Measurements from ENCODE around the gene ZNF662. TPM values are rescaled to one million over a fixed set of nuclear protein-coding genes. Genes with fewer than 3 reads are reported as not detected.

ZNF662 gene
- total RNA-seq, 2 experiments from 2014 or later = 0.39 to 0.64 TPM

GRCh38 chr3:42892807-42893206 lies 13.1 kb upstream of the ZNF662 start:
- intact Hi-C loops (cut with micrococcal nuclease) = no loop called here
- ChIA-PET CTCF (no interaction called here), POLR2A (no interaction called here)
- no peaks in the 10 kb centered on the region for H3K36me3 Mint-ChIP-seq
- no peak overlapping the region for H3K4me3 Mint-ChIP-seq
- no peaks in the 10 kb centered on the region for H3K4me1 Mint-ChIP-seq (ENCODE audit: low read depth)
- no peak for DNase-seq
- H3K27ac Mint-ChIP-seq = no peak overlapping the region
- no peaks in the 10 kb centered on the region for H3K9me3 Mint-ChIP-seq
- peaks cover 5% of the 10 kb centered on the region for H3K27me3 Mint-ChIP-seq

GRCh38 chr3:42894698-42895579 lies 11.0 kb upstream of the ZNF662 start:
- intact Hi-C loops (cut with micrococcal nuclease) = no loop called here
- peaks cover 1% of the 10 kb centered on the region for H3K27me3 Mint-ChIP-seq
- no peak overlapping the region for H3K4me3 Mint-ChIP-seq
- CTCF ChIA-PET = no interaction called here
- POLR2A ChIA-PET = no interaction called here
- H3K9me3 Mint-ChIP-seq = no peaks in the 10 kb centered on the region
- no peaks in the 10 kb centered on the region for H3K36me3 Mint-ChIP-seq
- no peak for DNase-seq
- no peak overlapping the region for H3K27ac Mint-ChIP-seq
- H3K4me1 Mint-ChIP-seq (ENCODE audit: low read depth) = no peaks in the 10 kb centered on the region

GRCh38 chr3:42895580-42895868 lies 10.4 kb upstream of the ZNF662 start:
- CTCF ChIA-PET = no interaction called here
- no peaks in the 10 kb centered on the region for H3K4me1 Mint-ChIP-seq (ENCODE audit: low read depth)

DNA sequence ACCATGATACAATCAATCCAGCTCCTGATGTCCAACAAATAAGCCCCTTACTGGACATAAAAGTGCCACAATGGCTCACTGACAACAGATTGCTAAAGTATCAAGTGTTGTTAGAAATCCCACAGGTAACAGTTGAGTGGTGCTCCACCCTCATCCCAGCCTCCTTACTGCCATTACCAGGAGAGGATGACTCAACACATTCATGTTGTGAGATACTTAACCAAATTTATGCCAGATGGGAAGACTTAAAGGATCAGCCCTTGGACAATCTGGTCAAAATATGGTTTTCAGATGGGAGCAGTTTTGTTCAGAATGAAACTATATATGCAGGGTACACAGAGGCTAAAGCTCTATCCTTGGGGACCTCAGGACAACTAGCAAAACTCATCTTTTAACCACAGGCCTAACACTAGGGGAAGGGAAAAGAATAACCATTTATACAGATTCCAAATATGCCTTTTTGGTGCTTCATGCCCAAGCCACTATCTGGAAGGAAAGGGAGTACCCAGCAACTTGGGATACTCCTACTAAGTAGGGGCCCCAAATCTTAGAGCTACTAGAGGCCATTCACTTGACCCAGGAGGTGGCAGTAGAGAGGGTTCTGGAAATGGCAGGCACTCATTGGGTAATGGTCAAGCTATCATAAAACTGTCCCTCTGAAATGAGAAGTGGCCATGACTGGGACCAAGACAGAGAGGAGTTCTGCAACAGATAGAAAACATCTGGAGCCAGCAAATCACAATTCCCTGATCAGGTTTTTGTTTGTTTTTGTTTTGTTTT lies 6.9 kb upstream of the ZNF662 start:
- no peak overlapping the region for H3K4me3 Mint-ChIP-seq
- POLR2A ChIA-PET = no interaction called here
- no peak overlapping the region for H3K27ac Mint-ChIP-seq
- CTCF ChIA-PET = no interaction called here
- peaks cover 7% of the 10 kb centered on the region for H3K27me3 Mint-ChIP-seq
- H3K36me3 Mint-ChIP-seq = no peaks in the 10 kb centered on the region
- no peaks in the 10 kb centered on the region for H3K4me1 Mint-ChIP-seq (ENCODE audit: low read depth)
- intact Hi-C loops (cut with micrococcal nuclease) = no loop called here
- DNase-seq = no peak
- H3K9me3 Mint-ChIP-seq = peaks cover 7% of the 10 kb centered on the region

More at GRCh38 chr3:42895580-42895868, 10.4 kb upstream of the ZNF662 start:
- DNase-seq = no peak
- H3K27me3 Mint-ChIP-seq = peaks cover 1% of the 10 kb centered on the region
- no peaks in the 10 kb centered on the region for H3K9me3 Mint-ChIP-seq
- POLR2A ChIA-PET = no interaction called here
- H3K27ac Mint-ChIP-seq = no peak overlapping the region
- intact Hi-C loops (cut with micrococcal nuclease) = no loop called here
- H3K36me3 Mint-ChIP-seq = no peaks in the 10 kb centered on the region
- H3K4me3 Mint-ChIP-seq = no peak overlapping the region

DNA sequence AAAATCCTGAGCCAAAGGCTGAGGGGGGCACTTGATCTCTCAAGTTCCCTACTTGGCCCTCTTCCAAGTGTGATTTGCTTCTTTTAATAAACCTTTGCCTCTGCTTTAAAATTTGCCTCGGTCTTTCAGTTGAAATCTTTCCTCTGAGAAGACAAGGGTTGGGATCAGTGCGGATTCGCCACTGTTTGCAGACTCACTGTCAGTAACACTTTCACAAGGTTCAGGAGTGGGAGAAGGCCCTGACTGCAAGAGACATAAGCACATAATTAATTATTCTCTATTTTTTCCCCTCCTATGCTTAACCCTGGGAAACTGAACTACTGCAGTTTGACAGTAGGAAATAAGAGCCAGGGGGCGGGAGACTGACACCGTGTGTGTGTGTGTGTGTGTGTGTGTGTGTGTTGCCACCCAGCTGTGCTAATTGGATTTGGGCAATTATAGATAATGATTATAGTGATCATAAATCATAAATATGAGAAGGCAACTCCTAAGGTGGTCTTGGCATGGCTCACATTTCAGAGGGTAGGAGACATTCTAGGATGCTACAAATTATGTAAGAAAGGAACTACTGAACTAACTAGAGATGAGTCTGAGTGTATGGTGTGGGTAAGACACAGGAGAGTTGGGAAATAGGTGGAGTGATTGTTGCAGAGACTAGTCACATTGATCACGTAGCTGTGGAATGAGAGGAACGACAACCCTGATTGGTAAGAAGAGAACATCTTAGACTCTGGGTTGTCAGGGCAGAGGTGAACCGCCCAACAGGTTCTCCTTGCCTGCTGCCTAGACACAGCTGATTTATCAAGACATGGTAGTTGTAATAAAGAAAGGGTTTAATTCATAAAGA lies 5.5 kb upstream of the ZNF662 start:
- no peak for DNase-seq
- Mint-ChIP-seq H3K27ac (no peak overlapping the region), H3K4me3 (no peak overlapping the region), H3K27me3 (peaks cover 15% of the 10 kb centered on the region), H3K9me3 (peaks cover 13% of the 10 kb centered on the region), H3K36me3 (peaks cover 4% of the 10 kb centered on the region), H3K4me1 (ENCODE audit: low read depth) (no peaks in the 10 kb centered on the region)
- CTCF ChIA-PET = no interaction called here
- intact Hi-C loops (cut with micrococcal nuclease) = no loop called here
- POLR2A ChIA-PET = no interaction called here

GRCh38 chr3:42901073-42901415 lies 4.9 kb upstream of the ZNF662 start:
- peaks cover 13% of the 10 kb centered on the region for H3K9me3 Mint-ChIP-seq
- intact Hi-C loops (cut with micrococcal nuclease) = no loop called here
- peaks cover 19% of the 10 kb centered on the region for H3K27me3 Mint-ChIP-seq
- DNase-seq = no peak
- H3K4me3 Mint-ChIP-seq = no peak overlapping the region
- H3K27ac Mint-ChIP-seq = no peak overlapping the region
- H3K36me3 Mint-ChIP-seq = peaks cover 4% of the 10 kb centered on the region
- H3K4me1 Mint-ChIP-seq (ENCODE audit: low read depth) = peaks cover 3% of the 10 kb centered on the region
- POLR2A ChIA-PET = no interaction called here
- CTCF ChIA-PET = no interaction called here

DNA sequence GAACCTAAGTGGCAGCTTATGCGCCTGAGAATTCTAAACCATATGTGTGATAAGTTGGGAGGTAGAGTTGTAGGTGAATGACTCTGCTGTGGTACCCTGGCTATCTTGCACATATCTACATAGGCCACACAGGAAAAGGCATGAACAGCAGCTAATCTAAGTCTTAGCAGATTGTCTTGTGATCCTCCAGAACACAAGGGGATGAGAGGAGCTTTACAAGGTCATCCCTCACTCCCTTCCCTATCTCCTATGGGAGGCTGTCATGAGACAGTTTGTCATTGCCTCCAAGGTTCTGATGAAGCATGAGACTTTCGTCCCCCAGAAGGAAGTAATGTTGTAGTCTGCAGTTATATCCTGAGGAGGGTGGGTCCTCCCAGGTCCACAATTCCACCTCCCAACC lies 3.7 kb upstream of the ZNF662 start:
- POLR2A ChIA-PET = interaction anchor here (0.6 kb wide), 1 partner anchor 18 kb away, joined by 5 read pairs; no protein-coding TSS in a partner anchor
- intact Hi-C loops (cut with micrococcal nuclease) = no loop called here
- Mint-ChIP-seq H3K27me3 (peaks cover 29% of the 10 kb centered on the region), H3K9me3 (peaks cover 13% of the 10 kb centered on the region), H3K4me1 (ENCODE audit: low read depth) (peaks cover 8% of the 10 kb centered on the region), H3K27ac (no peak overlapping the region), H3K4me3 (no peak overlapping the region), H3K36me3 (peaks cover 4% of the 10 kb centered on the region)
- no peak for DNase-seq
- CTCF ChIA-PET = no interaction called here

DNA sequence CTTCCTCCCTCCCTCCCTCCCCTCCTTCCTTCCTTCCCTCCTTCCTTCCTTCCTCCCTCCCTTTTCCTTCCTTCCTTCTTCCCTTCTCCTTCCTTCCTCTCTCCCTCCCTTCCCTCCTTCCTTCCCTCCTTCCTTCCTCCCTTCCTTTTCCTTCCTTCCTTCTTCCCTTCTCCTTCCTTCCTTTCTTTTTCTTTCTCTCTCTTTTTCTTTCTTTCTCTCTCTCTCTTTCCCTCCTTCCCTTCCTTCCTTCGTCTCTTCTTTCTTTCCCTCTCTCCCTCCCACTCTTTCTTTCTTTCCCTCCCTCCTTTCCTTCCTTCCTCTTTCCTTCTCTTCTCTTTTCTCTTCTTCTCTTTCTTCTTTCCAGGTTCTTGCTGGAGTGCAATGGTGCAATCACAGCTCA lies 1.9 kb upstream of the ZNF662 start:
- POLR2A ChIA-PET = no interaction called here
- H3K4me1 Mint-ChIP-seq (ENCODE audit: low read depth) = peaks cover 8% of the 10 kb centered on the region
- H3K27ac Mint-ChIP-seq = no peak overlapping the region
- no peak for DNase-seq
- H3K4me3 Mint-ChIP-seq = no peak overlapping the region
- intact Hi-C loops (cut with micrococcal nuclease) = no loop called here
- CTCF ChIA-PET = no interaction called here
- peaks cover 4% of the 10 kb centered on the region for H3K36me3 Mint-ChIP-seq
- peaks cover 35% of the 10 kb centered on the region for H3K27me3 Mint-ChIP-seq
- peaks cover 13% of the 10 kb centered on the region for H3K9me3 Mint-ChIP-seq

GRCh38 chr3:42905740-42906069 lies 237 bp upstream of the ZNF662 start:
- H3K36me3 Mint-ChIP-seq = peaks cover 7% of the 10 kb centered on the region
- ChIA-PET CTCF (no interaction called here), POLR2A (no interaction called here)
- H3K4me1 Mint-ChIP-seq (ENCODE audit: low read depth) = peaks cover 8% of the 10 kb centered on the region
- peaks cover 35% of the 10 kb centered on the region for H3K27me3 Mint-ChIP-seq
- peak overlapping the region; percentile 31 for H3K4me3 Mint-ChIP-seq
- peaks cover 13% of the 10 kb centered on the region for H3K9me3 Mint-ChIP-seq
- intact Hi-C loops (cut with micrococcal nuclease) = no loop called here
- no peak for DNase-seq
- H3K27ac Mint-ChIP-seq = no peak overlapping the region

- CTCF ChIA-PET = no interaction called here
- no peak overlapping the region for H3K4me3 Mint-ChIP-seq
Measured at GRCh38 chr3:42906848-42907183, 874 bp downstream of the ZNF662 start.

DNA sequence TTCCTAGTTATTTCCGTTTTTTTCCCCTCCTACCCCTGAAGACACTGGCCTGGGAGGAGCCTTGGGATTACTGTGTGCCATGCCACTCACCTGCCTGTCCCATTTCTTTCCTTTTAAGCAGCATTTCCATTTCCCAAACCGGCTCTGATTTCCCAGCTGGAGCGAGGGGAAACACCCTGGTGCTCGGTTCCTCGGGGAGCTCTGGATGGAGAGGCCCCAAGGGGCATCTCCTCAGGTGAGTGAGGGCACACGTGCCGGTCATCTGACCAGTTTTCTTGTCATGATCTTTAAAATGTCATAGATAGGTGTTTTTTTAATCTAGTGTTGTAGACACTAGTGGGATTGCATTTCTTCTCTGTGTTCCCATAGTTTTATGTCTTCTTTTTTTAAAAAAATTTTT lies 2.7 kb downstream of the ZNF662 start:
- intact Hi-C loops (cut with micrococcal nuclease) = no loop called here
- peaks cover 16% of the 10 kb centered on the region for H3K9me3 Mint-ChIP-seq
- H3K27ac Mint-ChIP-seq = no peak overlapping the region
- ChIA-PET CTCF (no interaction called here), POLR2A (no interaction called here)
- H3K4me3 Mint-ChIP-seq = no peak overlapping the region
- peaks cover 13% of the 10 kb centered on the region for H3K36me3 Mint-ChIP-seq
- no peak for DNase-seq
- peaks cover 8% of the 10 kb centered on the region for H3K4me1 Mint-ChIP-seq (ENCODE audit: low read depth)
- peaks cover 29% of the 10 kb centered on the region for H3K27me3 Mint-ChIP-seq

More at GRCh38 chr3:42906848-42907183, 874 bp downstream of the ZNF662 start:
- H3K27ac Mint-ChIP-seq = no peak overlapping the region
- DNase-seq = no peak
- H3K27me3 Mint-ChIP-seq = peaks cover 35% of the 10 kb centered on the region
- peaks cover 13% of the 10 kb centered on the region for H3K9me3 Mint-ChIP-seq
- POLR2A ChIA-PET = no interaction called here
- peaks cover 7% of the 10 kb centered on the region for H3K36me3 Mint-ChIP-seq
- H3K4me1 Mint-ChIP-seq (ENCODE audit: low read depth) = peaks cover 8% of the 10 kb centered on the region
- intact Hi-C loops (cut with micrococcal nuclease) = no loop called here

- POLR2A ChIA-PET = no interaction called here
- no peak overlapping the region for H3K4me3 Mint-ChIP-seq
- H3K27me3 Mint-ChIP-seq = peaks cover 15% of the 10 kb centered on the region
- H3K36me3 Mint-ChIP-seq = peaks cover 30% of the 10 kb centered on the region
- intact Hi-C loops (cut with micrococcal nuclease) = no loop called here
- no peak overlapping the region for H3K27ac Mint-ChIP-seq
- H3K9me3 Mint-ChIP-seq = peaks cover 32% of the 10 kb centered on the region
- DNase-seq = no peak
- peaks cover 3% of the 10 kb centered on the region for H3K4me1 Mint-ChIP-seq (ENCODE audit: low read depth)
- CTCF ChIA-PET = no interaction called here
Measured at GRCh38 chr3:42911551-42911950, 5.6 kb downstream of the ZNF662 start.

Measured in activated CD4-positive, alpha-beta memory T cell treated with anti-CD3 and anti-CD28 coated beads for 36 hours (primary cell).